ENCODE data around the gene SORCS2. TPM values are rescaled to one million over a fixed set of nuclear protein-coding genes. Genes with fewer than 3 reads are reported as not detected.

Gene SORCS2
- polyA plus RNA-seq, 1 donor (not counting 4 experiments of a cell fraction or from before 2014, with no cell fraction given) = 0.09 TPM

DNA sequence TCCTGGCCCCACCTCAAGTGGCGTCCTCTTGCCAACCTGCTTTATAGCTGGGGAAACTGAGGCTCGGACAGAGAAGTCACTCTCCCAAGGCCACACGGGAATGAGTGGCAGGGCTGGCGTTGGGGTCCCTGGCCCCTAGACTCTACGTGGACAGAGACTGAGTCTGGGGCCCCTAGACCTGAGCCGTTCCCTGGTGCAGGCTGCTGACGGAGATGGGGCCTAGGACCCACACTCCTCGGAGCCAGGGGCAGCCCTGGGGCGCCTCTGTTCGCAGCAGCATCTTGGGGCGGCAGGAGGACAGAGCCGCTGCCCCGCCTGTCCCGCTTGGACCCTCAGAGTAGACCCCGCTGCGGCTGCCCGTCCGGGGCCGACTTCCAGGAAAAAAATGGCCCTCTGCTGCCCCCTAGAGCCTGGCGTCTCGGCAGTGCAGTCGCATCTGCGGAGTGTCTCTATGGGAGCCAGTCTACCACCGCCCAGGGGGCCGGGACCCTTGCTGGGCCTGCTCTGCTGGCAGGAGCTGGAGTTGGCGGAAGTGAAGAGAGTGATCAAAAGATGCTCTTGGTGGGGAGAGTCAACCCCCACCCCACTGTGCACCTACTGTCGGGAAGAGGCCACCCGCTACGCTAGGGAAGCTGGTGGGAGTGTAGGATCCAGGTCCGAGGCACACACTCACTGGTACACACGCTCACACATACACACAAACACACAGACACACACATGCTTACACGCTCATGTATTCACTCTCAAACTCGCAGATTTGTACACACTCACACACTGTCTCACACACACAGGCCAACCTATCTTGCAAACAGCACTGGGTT lies 527.2 kb downstream of the SORCS2 start:
- no peaks in the 10 kb centered on the region for H3K9me3 ChIP-seq (ENCODE audit: control insufficient read depth, low read depth, low read length)
- no peak for DNase-seq (ENCODE audit: low read depth, low spot score)
- H3K4me1 ChIP-seq (ENCODE audit: control insufficient read depth, extremely low read depth, insufficient read depth, low read length) = no peaks in the 10 kb centered on the region
- H3K27me3 ChIP-seq (ENCODE audit: control insufficient read depth, extremely low read depth, insufficient read depth, low read length) = peaks cover 4% of the 10 kb centered on the region
- no peak for FAIRE-seq
- H2AFZ ChIP-seq (ENCODE audit: control insufficient read depth, low read length) = no peak overlapping the region
- no peaks in the 10 kb centered on the region for H3K36me3 ChIP-seq (ENCODE audit: control insufficient read depth in 2 of 2, extremely low read depth in 1 of 2, insufficient read depth in 2 of 2, low read length in 2 of 2)
- H3K9ac ChIP-seq (ENCODE audit: control insufficient read depth, extremely low read depth, insufficient read depth, low read length) = no peak overlapping the region
- H3K79me2 ChIP-seq (ENCODE audit: control insufficient read depth, insufficient read depth, low read length) = no peaks in the 10 kb centered on the region
- H3K9me1 ChIP-seq (ENCODE audit: control insufficient read depth, extremely low read depth, insufficient read depth, low read length) = no peaks in the 10 kb centered on the region
- no peak overlapping the region for H3K4me3 ChIP-seq (ENCODE audit: control insufficient read depth in 2 of 3, extremely low read depth in 1 of 3, insufficient read depth in 2 of 3, low read depth in 1 of 3, low read length in 3 of 3)
- H3K27ac ChIP-seq (ENCODE audit: control insufficient read depth, insufficient read depth, low read length) = no peak overlapping the region
- no peak overlapping the region for H3K4me2 ChIP-seq (ENCODE audit: control insufficient read depth, extremely low read depth, insufficient read depth, low read depth, low read length)
- dilution Hi-C loops (cut with MboI; ENCODE audit: extremely low pct_ligation_motif_present, low sequenced_read_pairs) = no loop called here
- TF ChIP-seq, protein P1, sequence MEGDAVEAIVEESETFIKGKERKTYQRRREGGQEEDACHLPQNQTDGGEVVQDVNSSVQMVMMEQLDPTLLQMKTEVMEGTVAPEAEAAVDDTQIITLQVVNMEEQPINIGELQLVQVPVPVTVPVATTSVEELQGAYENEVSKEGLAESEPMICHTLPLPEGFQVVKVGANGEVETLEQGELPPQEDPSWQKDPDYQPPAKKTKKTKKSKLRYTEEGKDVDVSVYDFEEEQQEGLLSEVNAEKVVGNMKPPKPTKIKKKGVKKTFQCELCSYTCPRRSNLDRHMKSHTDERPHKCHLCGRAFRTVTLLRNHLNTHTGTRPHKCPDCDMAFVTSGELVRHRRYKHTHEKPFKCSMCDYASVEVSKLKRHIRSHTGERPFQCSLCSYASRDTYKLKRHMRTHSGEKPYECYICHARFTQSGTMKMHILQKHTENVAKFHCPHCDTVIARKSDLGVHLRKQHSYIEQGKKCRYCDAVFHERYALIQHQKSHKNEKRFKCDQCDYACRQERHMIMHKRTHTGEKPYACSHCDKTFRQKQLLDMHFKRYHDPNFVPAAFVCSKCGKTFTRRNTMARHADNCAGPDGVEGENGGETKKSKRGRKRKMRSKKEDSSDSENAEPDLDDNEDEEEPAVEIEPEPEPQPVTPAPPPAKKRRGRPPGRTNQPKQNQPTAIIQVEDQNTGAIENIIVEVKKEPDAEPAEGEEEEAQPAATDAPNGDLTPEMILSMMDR (optimal IDR thresholded peaks at IDR 0.05 in 1 of 3, IDR thresholded peaks at IDR 0.05 in 1 of 3, conservative IDR thresholded peaks at IDR 0.05 in 1 of 3; ENCODE audit: extremely low read depth in 1 of 3, insufficient read depth in 2 of 3, low read length in 3 of 3) = peak in 2 of 3 experiments; percentile 69 to 88
- no peak for TF ChIP-seq EZH2 (IDR thresholded peaks at IDR 0.05; ENCODE audit: low read length)
- H4K20me1 ChIP-seq (ENCODE audit: control insufficient read depth, extremely low read depth, insufficient read depth, low read length) = no peaks in the 10 kb centered on the region

DNA sequence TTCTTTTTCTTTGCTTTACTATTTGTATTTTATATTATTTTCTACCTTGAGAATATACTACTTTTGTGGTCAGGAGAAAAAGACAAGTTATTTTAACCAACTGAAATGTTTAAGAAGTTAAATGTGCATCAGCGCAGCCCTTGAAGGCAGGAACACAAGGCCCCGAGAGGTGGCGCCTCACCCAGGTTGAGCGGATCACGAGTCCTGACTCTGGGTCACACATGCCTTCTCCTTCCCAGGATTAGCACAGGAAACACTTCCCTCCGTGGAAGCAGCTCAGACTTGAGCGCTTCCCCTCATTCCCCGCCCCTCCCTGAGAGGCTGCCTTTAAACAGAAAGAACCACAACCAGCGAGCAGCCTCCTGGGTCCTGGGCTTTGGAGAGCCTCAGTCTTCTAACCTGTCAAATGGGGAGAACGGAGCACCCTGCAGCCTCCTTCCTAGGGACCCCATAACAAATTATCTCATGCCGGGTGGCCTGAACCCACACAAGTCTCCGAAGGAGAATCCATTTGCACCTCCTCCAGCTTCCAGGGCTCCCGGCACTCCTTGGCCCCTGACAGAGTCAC lies 529.7 kb downstream of the SORCS2 start:
- H3K27ac ChIP-seq (ENCODE audit: control insufficient read depth, insufficient read depth, low read length) = no peak overlapping the region
- H3K79me2 ChIP-seq (ENCODE audit: control insufficient read depth, insufficient read depth, low read length) = no peaks in the 10 kb centered on the region
- H3K9me3 ChIP-seq (ENCODE audit: control insufficient read depth, low read depth, low read length) = no peaks in the 10 kb centered on the region
- H3K27me3 ChIP-seq (ENCODE audit: control insufficient read depth, extremely low read depth, insufficient read depth, low read length) = peaks cover 4% of the 10 kb centered on the region
- FAIRE-seq = no peak
- no peak overlapping the region for H3K4me2 ChIP-seq (ENCODE audit: control insufficient read depth, extremely low read depth, insufficient read depth, low read depth, low read length)
- DNase-seq (ENCODE audit: low read depth, low spot score) = no peak
- dilution Hi-C loops (cut with MboI; ENCODE audit: extremely low pct_ligation_motif_present, low sequenced_read_pairs) = no loop called here
- H3K36me3 ChIP-seq (ENCODE audit: control insufficient read depth in 2 of 2, extremely low read depth in 1 of 2, insufficient read depth in 2 of 2, low read length in 2 of 2) = no peaks in the 10 kb centered on the region
- no peaks in the 10 kb centered on the region for H3K9me1 ChIP-seq (ENCODE audit: control insufficient read depth, extremely low read depth, insufficient read depth, low read length)
- no peak overlapping the region for H2AFZ ChIP-seq (ENCODE audit: control insufficient read depth, low read length)
- no peak overlapping the region for H3K4me3 ChIP-seq (ENCODE audit: control insufficient read depth in 2 of 3, extremely low read depth in 1 of 3, insufficient read depth in 2 of 3, low read depth in 1 of 3, low read length in 3 of 3)
- no peaks in the 10 kb centered on the region for H3K4me1 ChIP-seq (ENCODE audit: control insufficient read depth, extremely low read depth, insufficient read depth, low read length)
- TF ChIP-seq, protein P1 (optimal IDR thresholded peaks at IDR 0.05 in 1 of 3, IDR thresholded peaks at IDR 0.05 in 1 of 3, conservative IDR thresholded peaks at IDR 0.05 in 1 of 3; ENCODE audit: extremely low read depth in 1 of 3, insufficient read depth in 2 of 3, low read length in 3 of 3) = peak in 1 of 3 experiments; percentile 17
- no peak for TF ChIP-seq EZH2 (IDR thresholded peaks at IDR 0.05; ENCODE audit: low read length)
- no peak overlapping the region for H3K9ac ChIP-seq (ENCODE audit: control insufficient read depth, extremely low read depth, insufficient read depth, low read length)
- H4K20me1 ChIP-seq (ENCODE audit: control insufficient read depth, extremely low read depth, insufficient read depth, low read length) = no peaks in the 10 kb centered on the region

Data from keratinocyte (primary cell).